Measurements from ENCODE around the gene TRIM17. TPM values are rescaled to one million over a fixed set of nuclear protein-coding genes. Genes with fewer than 3 reads are reported as not detected.

Gene TRIM17
- total RNA-seq, 2 experiments from 2014 or later: 0.73 to 0.96 TPM

DNA sequence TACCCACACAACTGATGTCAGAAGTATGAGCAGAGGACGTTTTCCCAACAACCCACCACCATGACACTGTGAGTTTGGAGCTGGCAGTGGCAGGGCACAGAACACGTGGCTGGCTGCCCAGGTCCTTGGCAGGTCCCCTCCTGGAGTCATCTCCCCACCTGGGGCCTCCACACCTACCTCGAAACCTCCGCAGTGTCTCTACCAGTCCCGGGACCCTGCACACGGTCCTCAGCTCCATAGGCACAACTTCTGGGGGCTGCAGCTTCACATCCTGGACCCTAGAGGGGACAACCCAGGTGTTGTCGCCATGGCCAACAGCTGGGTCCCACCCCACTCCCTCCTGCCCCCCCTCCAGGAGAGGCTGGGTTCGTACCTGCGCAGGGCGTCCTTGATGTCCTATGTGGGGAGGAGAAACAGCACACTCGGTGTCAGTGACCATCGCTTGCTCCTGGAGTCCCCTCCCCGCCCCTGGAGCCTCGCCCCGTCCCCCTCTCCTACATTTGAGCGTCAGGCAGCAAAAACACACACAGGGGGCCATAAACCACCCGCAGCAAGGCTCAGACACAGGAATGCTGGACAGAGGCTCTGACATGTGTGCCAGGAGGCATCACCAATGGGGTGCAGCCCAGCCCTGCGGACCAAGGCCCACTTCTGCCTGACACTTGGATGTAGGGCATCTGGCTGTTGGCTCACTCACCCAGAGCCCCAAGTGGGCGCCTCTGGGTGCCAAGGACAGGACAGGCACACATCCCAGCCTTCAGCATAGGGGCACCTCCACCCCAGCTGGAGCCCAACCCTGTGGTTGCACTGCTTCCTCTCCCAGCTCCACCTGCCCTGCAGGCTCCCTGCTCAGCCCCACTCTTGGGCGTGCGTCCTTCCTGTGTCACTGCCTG, 19.6 kb downstream of the TRIM17 start:
- Mint-ChIP-seq H3K27ac (peak overlapping the region; percentile 56), H3K4me1 (ENCODE audit: low read depth) (peaks cover 19% of the 10 kb centered on the region), H3K36me3 (ENCODE audit: low read depth) (peaks cover 66% of the 10 kb centered on the region), H3K9me3 (no peaks in the 10 kb centered on the region), H3K4me3 (no peak overlapping the region), H3K27me3 (no peaks in the 10 kb centered on the region)
- intact Hi-C loops (cut with DNase I, micrococcal nuclease): no loop called here
- peaks cover 83% of the 10 kb centered on the region for H3K36me3 ChIP-seq (ENCODE audit: insufficient read depth, low read length)
- peaks cover 48% of the 10 kb centered on the region for H3K4me1 ChIP-seq (ENCODE audit: insufficient read depth, low read length)
- H3K27me3 ChIP-seq (ENCODE audit: control insufficient read depth in 1 of 2, insufficient read depth in 2 of 2, low read length in 2 of 2): no peaks in the 10 kb centered on the region
- ChIA-PET CTCF (no interaction called here), POLR2A (no interaction called here)
- ATAC-seq (ENCODE audit: poor library complexity): peak; percentile 71
- no peak overlapping the region for H3K4me3 ChIP-seq (ENCODE audit: low read length)
- no peaks in the 10 kb centered on the region for H3K9me3 ChIP-seq (ENCODE audit: control insufficient read depth in 1 of 2, insufficient read depth in 1 of 2, low read length in 2 of 2)
- peak in 2 of 14 experiments; percentile 32 to 39 for DNase-seq
- no peak overlapping the region for H3K27ac ChIP-seq (ENCODE audit: low read depth in 1 of 2, low read length in 2 of 2)
- TF ChIP-seq, protein P1, sequence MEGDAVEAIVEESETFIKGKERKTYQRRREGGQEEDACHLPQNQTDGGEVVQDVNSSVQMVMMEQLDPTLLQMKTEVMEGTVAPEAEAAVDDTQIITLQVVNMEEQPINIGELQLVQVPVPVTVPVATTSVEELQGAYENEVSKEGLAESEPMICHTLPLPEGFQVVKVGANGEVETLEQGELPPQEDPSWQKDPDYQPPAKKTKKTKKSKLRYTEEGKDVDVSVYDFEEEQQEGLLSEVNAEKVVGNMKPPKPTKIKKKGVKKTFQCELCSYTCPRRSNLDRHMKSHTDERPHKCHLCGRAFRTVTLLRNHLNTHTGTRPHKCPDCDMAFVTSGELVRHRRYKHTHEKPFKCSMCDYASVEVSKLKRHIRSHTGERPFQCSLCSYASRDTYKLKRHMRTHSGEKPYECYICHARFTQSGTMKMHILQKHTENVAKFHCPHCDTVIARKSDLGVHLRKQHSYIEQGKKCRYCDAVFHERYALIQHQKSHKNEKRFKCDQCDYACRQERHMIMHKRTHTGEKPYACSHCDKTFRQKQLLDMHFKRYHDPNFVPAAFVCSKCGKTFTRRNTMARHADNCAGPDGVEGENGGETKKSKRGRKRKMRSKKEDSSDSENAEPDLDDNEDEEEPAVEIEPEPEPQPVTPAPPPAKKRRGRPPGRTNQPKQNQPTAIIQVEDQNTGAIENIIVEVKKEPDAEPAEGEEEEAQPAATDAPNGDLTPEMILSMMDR (IDR thresholded peaks at IDR 0.05): no peak

- Histone ChIP-seq H3K36me3 (ENCODE audit: insufficient read depth, low read length) (peaks cover 69% of the 10 kb centered on the region), H3K4me1 (ENCODE audit: insufficient read depth, low read length) (peaks cover 27% of the 10 kb centered on the region), H3K27ac (ENCODE audit: low read depth in 1 of 2, low read length in 2 of 2) (no peak overlapping the region), H3K9me3 (ENCODE audit: control insufficient read depth in 1 of 2, insufficient read depth in 1 of 2, low read length in 2 of 2) (no peaks in the 10 kb centered on the region), H3K4me3 (ENCODE audit: low read length) (no peak overlapping the region), H3K27me3 (ENCODE audit: control insufficient read depth in 1 of 2, insufficient read depth in 2 of 2, low read length in 2 of 2) (no peaks in the 10 kb centered on the region)
- DNase-seq (peak in 2 of 14 experiments; percentile 0 to 29), ATAC-seq (ENCODE audit: poor library complexity) (no peak)
- no peaks in the 10 kb centered on the region for H3K27me3 Mint-ChIP-seq
- ChIA-PET POLR2A (no interaction called here), CTCF (interaction anchor here (0.7 kb wide), 1 partner anchor 63 kb away, joined by 3 read pairs; a partner anchor contains a TSS)
- TF ChIP-seq, protein P1 (IDR thresholded peaks at IDR 0.05): no peak
- H3K27ac Mint-ChIP-seq: no peak overlapping the region
- H3K36me3 Mint-ChIP-seq (ENCODE audit: low read depth): peaks cover 50% of the 10 kb centered on the region
- H3K4me1 Mint-ChIP-seq (ENCODE audit: low read depth): peaks cover 11% of the 10 kb centered on the region
- H3K4me3 Mint-ChIP-seq: no peak overlapping the region
- H3K9me3 Mint-ChIP-seq: no peaks in the 10 kb centered on the region
- intact Hi-C loops (cut with DNase I, micrococcal nuclease): no loop called here
Measured at GRCh38 chr1:228394571-228395394, 21.9 kb downstream of the TRIM17 start.

DNA sequence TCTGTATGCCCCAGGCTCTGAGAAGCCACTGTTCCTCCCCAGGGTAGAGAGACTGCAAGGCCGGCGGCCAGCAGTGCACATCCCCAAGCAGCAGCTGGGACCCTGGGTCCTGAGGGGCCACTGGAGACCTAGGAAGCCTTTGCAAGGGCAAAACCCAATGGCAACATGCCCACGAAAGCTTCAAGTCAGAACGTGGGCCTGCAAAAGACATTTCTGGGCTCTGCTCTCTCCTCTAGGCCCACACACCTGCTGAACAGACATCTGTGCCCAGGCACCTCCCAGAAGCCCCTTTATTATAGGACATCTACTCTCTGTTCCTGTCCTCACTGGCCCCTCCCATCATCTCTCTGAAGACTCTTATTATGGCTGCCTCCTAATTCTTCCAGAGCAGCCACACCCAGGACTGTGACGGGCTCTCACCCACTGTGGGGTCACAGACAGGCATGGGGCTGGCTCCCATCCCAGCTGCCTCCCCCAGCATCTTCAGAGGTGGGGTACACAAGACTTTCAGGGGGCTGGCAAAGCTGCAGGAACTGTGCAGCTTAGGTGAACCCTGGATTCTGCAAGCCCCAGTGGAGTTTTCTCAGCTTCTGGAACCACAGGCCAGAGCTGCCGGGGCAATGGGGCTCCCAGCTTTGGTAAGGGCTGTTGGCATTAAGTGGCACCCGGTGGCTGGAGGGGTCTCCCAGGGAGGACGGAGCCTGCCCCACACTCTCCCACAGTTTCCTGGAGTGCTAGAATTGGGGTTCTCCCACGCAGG, 22.7 kb downstream of the TRIM17 start:
- intact Hi-C loops (cut with DNase I, micrococcal nuclease): no loop called here
- DNase-seq: no peak
- Histone ChIP-seq H3K9me3 (ENCODE audit: control insufficient read depth in 1 of 2, insufficient read depth in 1 of 2, low read length in 2 of 2) (no peaks in the 10 kb centered on the region), H3K27me3 (ENCODE audit: control insufficient read depth in 1 of 2, insufficient read depth in 2 of 2, low read length in 2 of 2) (no peaks in the 10 kb centered on the region), H3K4me3 (ENCODE audit: low read length) (no peak overlapping the region), H3K4me1 (ENCODE audit: insufficient read depth, low read length) (peaks cover 25% of the 10 kb centered on the region), H3K36me3 (ENCODE audit: insufficient read depth, low read length) (peaks cover 67% of the 10 kb centered on the region), H3K27ac (ENCODE audit: low read depth in 1 of 2, low read length in 2 of 2) (no peak overlapping the region)
- TF ChIP-seq, protein P1 (IDR thresholded peaks at IDR 0.05): no peak
- H3K9me3 Mint-ChIP-seq: no peaks in the 10 kb centered on the region
- ChIA-PET CTCF (no interaction called here), POLR2A (no interaction called here)
- peaks cover 45% of the 10 kb centered on the region for H3K36me3 Mint-ChIP-seq (ENCODE audit: low read depth)
- ATAC-seq (ENCODE audit: poor library complexity): no peak
- H3K27me3 Mint-ChIP-seq: no peaks in the 10 kb centered on the region
- no peak overlapping the region for H3K27ac Mint-ChIP-seq
- H3K4me1 Mint-ChIP-seq (ENCODE audit: low read depth): peaks cover 11% of the 10 kb centered on the region
- no peak overlapping the region for H3K4me3 Mint-ChIP-seq

Measured in CD4-positive, alpha-beta T cell (primary cell).